OCI-LY3 (cell line): ENCODE data around the gene MAPK13.

ENCODE experiments used
- H2AFZ ChIP-seq: fragments of 200-600, 300-600 bp; shearing (Covaris generic); 2 replicates; pipeline ENCODE4 v1.6.0; 2014; ENCODE audit warnings: antibody characterized with exemption, low read depth, low read length
- H3K27ac ChIP-seq: fragments of 200-600, 300-600 bp; sonication (generic); 2 replicates; pipeline ENCODE4 v1.5.1; 2014; ENCODE audit warnings: mild to moderate bottlenecking, low read length, moderate library complexity, mixed read lengths
- H3K27me3 ChIP-seq: fragments of 200-600, 300-600 bp; sonication (generic); 2 replicates; pipeline ENCODE4 v1.6.1; 2014; ENCODE audit warnings: low read depth, low read length, mixed read lengths
- H3K36me3 ChIP-seq: fragments of 200-600, 300-600 bp; sonication (generic); replicated peaks from 2 replicates; pipeline ENCODE3; 2014; ENCODE audit warnings: low read depth, low read length, mixed read lengths
- H3K4me1 ChIP-seq: fragments of 300-600, 200-600 bp; sonication (generic); 2 replicates; pipeline ENCODE4 v1.6.1; 2014; ENCODE audit warnings: low read length, mixed read lengths
- H3K4me2 ChIP-seq: fragments of 200-600, 300-600 bp; sonication (generic); 2 replicates; pipeline ENCODE4 v1.6.1; 2014; ENCODE audit warnings: low read length, mixed read lengths
- H3K4me3 ChIP-seq: fragments of 300-600, 200-600 bp; sonication (generic); 2 replicates; pipeline ENCODE4 v1.5.1; 2014; ENCODE audit warnings: antibody characterized with exemption, mild to moderate bottlenecking, low read length, moderate library complexity
- H3K79me2 ChIP-seq: fragments of 300-600, 200-600 bp; shearing (Covaris generic); 2 replicates; pipeline ENCODE4 v1.6.1; 2014; ENCODE audit warnings: mild to moderate bottlenecking, low read length, mixed read lengths
- H3K9ac ChIP-seq: fragments of 300-600, 200-600 bp; shearing (Covaris generic); 2 replicates; pipeline ENCODE4 v1.6.0; 2014; ENCODE audit warnings: mild to moderate bottlenecking, low read length, moderate library complexity
- H3K9me3 ChIP-seq: fragments of 200-600, 300-600 bp; shearing (Covaris generic); 2 replicates; pipeline ENCODE4 v1.6.1; 2014; ENCODE audit warnings: low read length, mixed read lengths; ENCODE audit not compliant: insufficient read depth
- H4K20me1 ChIP-seq: fragments of 200-600, 300-600 bp; sonication (generic); 2 replicates; pipeline ENCODE4 v1.6.1; 2016; ENCODE audit warnings: low read length, mixed read lengths; ENCODE audit not compliant: insufficient read depth
- CTCF ChIP-seq: fragments of 200-600, 300-600 bp; sonication (generic); IDR thresholded peaks from 2 replicates; pipeline ENCODE4 v1.5.1; 2014; ENCODE audit warnings: antibody characterized with exemption, low read length, low read depth
- EZH2phosphoT487 ChIP-seq: fragments of 200-600 bp; shearing (Covaris generic); IDR thresholded peaks from 2 replicates; pipeline ENCODE4 v1.6.1; 2018; ENCODE audit warnings: antibody characterized with exemption, mixed run types, low read depth

MAPK13 gene

DNA sequence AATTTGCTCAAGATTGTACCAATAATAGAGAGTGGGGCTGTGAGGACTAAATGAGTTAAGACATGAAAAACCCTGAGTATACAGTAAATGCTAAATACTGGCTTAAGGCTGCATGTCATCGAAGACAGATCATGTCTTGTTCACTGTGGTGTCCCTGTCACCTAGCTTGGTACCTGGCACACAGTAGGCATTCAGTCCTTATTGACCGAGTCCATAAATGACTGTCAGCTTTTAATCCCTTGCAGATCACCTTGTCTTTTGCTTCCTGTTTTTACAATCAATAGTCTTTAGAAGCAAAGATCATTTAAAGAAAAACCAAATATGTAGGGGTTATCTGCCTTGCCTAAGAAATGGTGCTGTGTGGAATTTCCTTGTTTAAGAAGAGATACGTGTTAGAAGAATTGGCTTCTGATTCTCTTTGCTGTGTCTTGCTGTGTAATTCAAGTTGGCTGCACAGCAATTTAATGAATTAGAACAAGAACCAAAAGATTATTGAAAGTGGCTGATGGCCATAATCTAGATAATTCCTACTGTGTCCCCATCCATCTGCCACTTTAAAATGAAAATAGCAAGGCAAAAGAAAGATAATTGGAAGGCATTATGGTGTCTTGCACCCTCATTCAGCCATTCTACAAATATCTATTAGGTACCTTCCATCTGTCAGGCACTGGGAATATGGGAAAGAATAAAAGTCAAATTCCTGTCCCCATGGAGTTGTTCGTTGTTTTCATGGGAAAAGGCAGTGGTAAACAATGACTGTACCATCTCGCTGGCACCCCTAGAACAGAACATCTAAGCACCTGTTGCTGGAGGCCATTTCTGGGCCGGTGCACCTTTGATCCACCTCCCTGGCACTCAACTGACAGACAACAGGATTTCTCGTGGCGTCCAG, 12.4 kb upstream of the MAPK13 start:
- Histone ChIP-seq H3K4me1 (peaks cover 34% of the 10 kb centered on the region), H3K79me2 (no peaks in the 10 kb centered on the region), H3K9ac (no peak overlapping the region)

DNA sequence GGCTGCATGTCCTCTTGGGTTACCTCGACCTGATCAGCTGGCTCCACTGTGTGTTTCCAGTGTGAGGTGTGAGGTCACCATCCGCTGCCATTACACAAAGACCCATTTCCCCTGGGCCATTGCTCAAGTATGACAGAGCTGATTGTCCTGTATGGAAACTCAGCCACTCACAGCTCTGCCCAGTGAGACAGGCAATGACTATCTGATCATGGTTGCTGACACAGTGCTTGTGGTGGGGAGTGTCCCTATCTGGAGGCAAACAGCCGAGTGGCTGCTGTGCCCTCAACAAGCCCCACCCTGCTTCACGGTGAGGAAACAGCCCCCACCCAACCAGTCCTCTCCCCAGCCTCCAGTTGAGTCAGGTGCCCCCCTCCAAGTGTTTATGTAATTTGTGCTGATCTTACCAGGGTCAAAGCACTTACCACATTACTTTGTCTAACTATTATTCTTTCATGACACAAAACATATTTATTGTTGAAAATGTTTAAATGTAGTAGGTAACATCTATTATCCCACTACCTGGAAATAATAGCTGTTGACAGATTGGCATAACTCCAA, 11.7 kb upstream of the MAPK13 start:
- H2AFZ ChIP-seq: no peak overlapping the region
- H3K9ac ChIP-seq: no peak overlapping the region
- H3K4me2 ChIP-seq: no peak overlapping the region
- no peaks in the 10 kb centered on the region for H3K79me2 ChIP-seq
- H3K4me1 ChIP-seq: peaks cover 28% of the 10 kb centered on the region
- peaks cover 7% of the 10 kb centered on the region for H3K36me3 ChIP-seq
- no peak for TF ChIP-seq EZH2phosphoT487
- no peaks in the 10 kb centered on the region for H3K9me3 ChIP-seq
- H4K20me1 ChIP-seq: no peaks in the 10 kb centered on the region
- H3K27me3 ChIP-seq: no peaks in the 10 kb centered on the region
- no peak overlapping the region for H3K27ac ChIP-seq
- no peak overlapping the region for H3K4me3 ChIP-seq

More for the DNA sequence above, 12.4 kb upstream of the MAPK13 start:
- Histone ChIP-seq H3K4me3 (no peak overlapping the region), H3K4me2 (no peak overlapping the region), H3K36me3 (peaks cover 7% of the 10 kb centered on the region), H4K20me1 (no peaks in the 10 kb centered on the region), H2AFZ (no peak overlapping the region), H3K27me3 (no peaks in the 10 kb centered on the region), H3K27ac (no peak overlapping the region), H3K9me3 (no peaks in the 10 kb centered on the region)
- TF ChIP-seq EZH2phosphoT487 (no peak), CTCF (no peak)

GRCh38 chr6:36119209-36119608, 11.1 kb upstream of the MAPK13 start:
- Histone ChIP-seq H3K9me3 (no peaks in the 10 kb centered on the region), H3K4me3 (no peak overlapping the region), H3K4me1 (peaks cover 28% of the 10 kb centered on the region), H4K20me1 (no peaks in the 10 kb centered on the region), H3K9ac (no peak overlapping the region), H3K4me2 (no peak overlapping the region), H2AFZ (no peak overlapping the region), H3K36me3 (peaks cover 7% of the 10 kb centered on the region), H3K27ac (no peak overlapping the region), H3K79me2 (no peaks in the 10 kb centered on the region), H3K27me3 (no peaks in the 10 kb centered on the region)
- TF ChIP-seq EZH2phosphoT487 (no peak), CTCF (no peak)

GRCh38 chr6:36120018-36120417, 10.3 kb upstream of the MAPK13 start:
- Histone ChIP-seq H3K9ac (no peak overlapping the region), H3K27me3 (no peaks in the 10 kb centered on the region), H3K4me1 (peaks cover 23% of the 10 kb centered on the region), H2AFZ (no peak overlapping the region), H3K4me2 (no peak overlapping the region), H3K4me3 (no peak overlapping the region), H3K79me2 (no peaks in the 10 kb centered on the region), H3K36me3 (peaks cover 7% of the 10 kb centered on the region), H4K20me1 (no peaks in the 10 kb centered on the region), H3K27ac (no peak overlapping the region), H3K9me3 (no peaks in the 10 kb centered on the region)
- TF ChIP-seq EZH2phosphoT487: no peak
- no peak for TF ChIP-seq CTCF
